Hypothalamus (tissue), 51 donors: Measurements from ENCODE around the gene SULT1A1.

Source experiments
- DNase-seq, 51 donors: peaks; one replicate each; lab custom pipeline; 2025; lab: John Stamatoyannopoulos, UW

The SULT1A1 gene

DNA sequence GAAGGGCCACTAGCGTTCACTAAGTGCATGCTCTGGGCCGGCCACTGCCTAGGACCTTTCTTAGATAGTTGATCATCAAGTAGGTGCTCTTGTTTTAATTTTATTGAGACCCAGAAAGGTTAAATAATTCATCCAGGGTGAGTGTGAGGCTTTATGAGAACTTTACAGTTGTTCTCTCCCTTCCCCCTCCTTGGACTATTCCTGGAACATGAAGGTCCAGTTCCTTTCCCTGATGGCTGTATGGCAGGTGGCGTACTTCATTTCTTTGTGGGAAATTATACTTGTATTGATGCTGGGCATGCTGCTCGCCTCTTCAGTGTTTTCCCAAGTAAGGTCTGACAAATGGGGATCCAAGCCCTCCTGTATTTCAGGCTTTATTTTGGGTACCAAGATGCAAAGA, 47.6 kb downstream of the SULT1A1 start:
- DNase-seq: no peak

DNA sequence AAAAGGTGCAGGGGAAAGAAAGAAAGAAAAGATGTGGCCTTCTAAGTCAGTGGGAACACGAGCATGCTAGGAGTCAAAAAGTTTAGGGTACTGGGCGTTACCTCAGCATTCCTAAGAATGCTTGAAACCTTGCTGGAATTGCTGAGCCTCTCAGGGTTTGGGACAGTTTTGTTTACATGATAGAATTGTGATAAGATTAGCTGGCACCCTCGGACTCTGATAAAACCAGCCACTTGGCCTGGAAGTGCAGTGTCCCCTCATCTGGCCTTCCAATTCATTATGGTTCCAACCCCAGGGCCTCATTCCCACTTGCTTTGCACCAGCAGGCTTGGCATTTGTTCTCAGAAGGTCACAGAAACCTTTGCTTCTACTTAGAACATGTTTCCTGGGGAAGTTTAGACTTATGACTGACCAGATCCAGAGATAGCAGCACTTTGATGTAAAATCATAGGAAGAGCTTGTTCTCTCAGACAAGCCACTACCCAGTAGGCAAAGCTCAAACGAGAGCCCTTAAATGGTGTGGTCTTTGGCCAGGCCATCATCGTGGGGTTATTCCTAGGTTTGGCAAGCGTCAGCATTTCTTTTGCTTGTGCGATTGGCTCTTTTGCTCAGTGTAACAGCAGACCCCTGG, 48.2 kb downstream of the SULT1A1 start:
- DNase-seq: no peak

DNA sequence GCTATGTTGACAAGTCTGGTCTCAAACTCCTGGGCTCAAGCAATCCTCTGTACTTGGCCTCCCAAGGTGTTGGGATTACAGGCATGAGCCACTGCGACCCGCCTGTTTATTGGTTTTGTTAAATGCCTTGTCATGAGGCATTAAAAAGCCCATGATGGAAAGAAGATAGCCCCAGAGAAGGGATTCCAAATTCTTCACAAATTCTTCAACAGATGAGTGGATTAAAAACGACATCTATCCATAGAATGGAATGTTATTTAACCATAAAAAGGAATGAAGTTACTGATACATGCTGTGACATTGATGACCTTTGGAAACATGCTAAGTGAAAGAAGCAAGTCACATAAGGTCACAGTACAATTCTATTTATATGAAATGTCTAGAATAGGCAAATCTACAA, 51.4 kb downstream of the SULT1A1 start:
- DNase-seq: no peak

DNA sequence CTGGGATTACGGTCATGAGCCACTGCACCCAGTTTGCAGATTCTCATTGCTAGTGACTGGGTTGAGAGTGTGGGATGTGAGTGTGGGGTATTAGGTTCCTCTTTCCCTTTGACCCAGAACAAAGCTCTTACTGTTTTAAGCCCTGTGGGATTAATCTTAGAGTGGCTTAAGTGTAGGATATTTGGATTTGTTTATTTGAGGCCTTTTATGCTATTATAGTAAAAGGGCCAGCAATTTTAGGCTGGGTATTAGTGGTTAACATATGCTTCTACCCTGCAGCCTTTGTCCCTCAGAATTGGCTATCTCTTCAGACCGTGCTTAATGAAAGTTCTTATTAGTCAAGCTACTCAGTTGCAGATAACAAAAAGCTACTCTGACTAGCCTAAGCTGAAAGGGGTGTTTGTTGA, 52.9 kb downstream of the SULT1A1 start:
- DNase-seq: no peak

DNA sequence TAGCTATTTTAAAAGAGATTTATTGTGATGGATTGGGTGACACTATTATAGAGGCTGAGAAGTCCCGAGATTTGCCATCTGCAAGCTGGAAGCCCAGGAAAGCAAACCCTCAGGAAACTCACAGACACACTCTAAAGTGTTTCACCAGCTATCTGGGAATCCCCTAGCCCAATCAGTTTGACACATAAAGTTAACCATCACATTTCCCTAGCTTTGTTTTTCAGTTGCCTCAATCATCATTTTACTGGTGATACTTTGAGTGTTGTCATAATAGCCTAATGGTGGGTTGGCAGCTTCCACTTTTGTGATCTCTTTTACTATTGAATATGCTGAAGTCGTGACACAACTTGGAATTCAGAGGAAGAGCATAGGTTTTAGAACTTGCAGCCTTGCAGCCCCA, 54.3 kb downstream of the SULT1A1 start:
- no peak for DNase-seq
